Middle frontal gyrus (tissue), 1 donor: ENCODE data around the gene SHISA3.

Experiments used
- DNase-seq: peaks from one replicate; pipeline ENCODE4 v3.0.0-alpha.2; 2015; ENCODE audit warnings: low spot score; ENCODE audit errors: extremely low spot score

SHISA3 gene

DNA sequence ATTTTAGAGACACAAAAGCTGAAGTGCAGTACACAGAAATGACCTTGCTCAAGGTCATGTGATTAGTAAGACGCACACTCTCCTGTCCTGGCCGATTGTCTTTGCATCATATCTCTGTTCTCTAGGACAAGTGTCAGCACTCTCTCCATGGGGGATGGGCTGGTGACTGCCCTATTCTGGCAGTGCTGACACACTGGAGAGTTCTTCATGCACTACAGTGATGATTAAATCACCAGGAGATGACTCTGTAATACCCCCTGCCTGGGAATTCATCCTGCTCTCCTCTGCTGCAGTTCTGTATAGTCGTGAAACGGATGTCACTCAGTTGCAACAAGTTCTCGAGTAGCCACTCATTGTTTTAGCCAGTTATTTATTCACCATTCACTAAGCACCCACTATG lies 5.3 kb upstream of the SHISA3 start:
- DNase-seq: no peak

DNA sequence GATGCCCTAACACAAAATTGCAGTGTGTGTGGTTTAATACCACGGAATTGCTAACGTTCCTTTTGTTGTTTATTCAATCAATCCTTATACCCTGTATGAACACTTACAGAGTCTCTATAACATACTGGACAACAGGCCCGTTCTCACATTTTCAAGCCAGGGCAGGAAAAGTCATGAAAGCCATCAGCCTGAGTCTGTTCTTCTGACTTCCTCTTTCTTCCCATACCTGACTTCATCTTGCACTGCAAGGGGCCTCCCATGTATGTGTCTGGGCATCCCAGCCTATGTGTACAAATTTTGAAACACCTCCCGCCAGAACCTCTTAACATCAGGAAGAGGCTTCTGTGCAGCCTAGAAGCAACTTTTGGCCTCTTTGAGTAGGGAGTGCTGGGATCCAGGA lies 4.9 kb upstream of the SHISA3 start:
- DNase-seq: no peak

DNA sequence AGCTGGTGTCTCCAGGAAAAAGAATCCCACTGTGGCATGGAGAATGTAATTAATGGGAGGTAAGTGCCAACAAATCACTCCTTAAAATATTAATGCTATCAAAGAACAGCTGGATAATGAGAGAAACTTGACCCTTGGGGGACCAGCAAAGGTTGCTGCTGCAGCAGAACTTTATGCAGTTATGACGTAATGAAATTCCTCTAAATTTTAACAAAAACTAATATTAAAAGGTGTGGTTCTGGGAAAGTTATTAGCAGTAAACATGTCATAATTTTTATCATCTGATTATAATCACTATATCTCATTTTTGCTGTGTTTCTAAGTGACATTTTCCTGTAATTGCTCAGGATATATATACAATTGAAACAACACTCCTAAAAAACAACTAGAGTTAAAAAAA lies 1.7 kb upstream of the SHISA3 start:
- no peak for DNase-seq

DNA sequence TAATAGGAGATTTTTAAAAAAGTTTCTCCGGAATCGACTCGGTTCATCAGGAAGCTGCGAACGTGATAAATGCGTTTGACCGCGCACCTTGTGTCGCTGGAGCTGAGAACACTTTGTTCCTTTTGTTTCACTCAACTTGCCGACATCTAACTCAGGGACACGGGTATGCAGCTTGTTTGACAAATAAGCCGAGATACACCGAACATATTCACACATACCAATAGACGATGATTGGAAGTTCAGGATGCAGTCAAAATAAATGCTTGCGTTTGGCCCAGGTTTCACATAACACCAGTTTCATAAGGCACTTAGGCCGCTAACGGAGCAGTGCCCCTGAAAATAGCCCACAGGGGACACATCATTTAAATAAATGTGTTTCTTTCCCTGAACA lies 932 bp upstream of the SHISA3 start:
- DNase-seq: no peak

DNA sequence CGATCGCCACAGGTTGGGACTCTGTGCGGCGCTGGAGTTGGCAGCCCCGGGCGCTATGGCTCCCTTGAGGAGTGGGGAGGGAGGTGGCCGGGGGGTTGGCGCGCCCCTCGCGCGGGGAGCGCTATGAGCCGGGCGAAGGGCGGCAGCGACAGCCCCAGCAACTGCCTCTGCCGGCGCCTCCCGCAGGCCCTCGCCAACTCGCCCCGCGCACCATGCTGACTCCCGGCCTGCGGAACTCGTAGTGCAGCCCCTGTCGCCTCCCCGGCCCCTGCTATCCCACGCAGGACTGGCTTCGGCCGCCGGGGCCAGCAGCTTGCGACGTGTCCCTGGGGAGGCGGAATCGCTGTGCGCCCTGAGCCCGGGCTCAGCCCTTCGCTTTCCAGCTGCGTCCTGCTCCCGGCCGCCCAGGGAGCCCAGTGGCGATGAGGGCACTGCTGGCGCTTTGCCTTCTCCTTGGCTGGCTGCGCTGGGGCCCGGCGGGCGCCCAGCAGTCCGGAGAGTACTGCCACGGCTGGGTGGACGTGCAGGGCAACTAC lies 415 bp downstream of the SHISA3 start:
- DNase-seq: no peak

DNA sequence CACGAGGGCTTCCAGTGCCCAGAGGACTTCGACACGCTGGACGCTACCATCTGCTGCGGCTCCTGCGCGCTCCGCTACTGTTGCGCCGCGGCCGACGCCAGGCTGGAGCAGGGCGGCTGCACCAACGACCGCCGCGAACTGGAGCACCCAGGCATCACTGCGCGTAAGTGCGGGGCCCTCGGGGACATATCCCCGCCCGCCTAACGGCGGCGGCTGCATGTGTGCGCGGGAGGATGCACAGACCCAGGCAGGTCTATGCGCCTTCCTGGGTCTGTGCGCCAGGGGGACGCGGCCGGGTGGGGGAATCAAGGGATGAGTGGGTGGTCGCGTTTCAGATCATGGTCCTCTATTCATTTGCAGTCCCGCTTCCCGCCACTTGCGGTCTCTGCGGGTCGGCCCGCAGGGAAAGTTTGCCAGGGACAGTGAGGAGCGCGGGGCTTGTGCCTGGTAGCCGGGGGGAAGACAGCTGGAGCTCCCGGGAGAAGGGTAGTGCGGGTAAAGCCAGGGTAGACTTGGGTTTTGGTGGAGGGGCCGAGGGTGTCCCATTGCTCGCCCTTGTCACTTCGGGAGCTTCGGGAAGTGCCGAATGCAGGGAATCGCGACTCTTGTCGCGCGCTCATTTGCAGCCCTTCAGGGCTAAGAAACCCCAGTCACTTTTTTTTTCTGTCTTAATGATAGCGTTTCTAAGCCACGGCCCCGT lies 1.0 kb downstream of the SHISA3 start:
- no peak for DNase-seq

DNA sequence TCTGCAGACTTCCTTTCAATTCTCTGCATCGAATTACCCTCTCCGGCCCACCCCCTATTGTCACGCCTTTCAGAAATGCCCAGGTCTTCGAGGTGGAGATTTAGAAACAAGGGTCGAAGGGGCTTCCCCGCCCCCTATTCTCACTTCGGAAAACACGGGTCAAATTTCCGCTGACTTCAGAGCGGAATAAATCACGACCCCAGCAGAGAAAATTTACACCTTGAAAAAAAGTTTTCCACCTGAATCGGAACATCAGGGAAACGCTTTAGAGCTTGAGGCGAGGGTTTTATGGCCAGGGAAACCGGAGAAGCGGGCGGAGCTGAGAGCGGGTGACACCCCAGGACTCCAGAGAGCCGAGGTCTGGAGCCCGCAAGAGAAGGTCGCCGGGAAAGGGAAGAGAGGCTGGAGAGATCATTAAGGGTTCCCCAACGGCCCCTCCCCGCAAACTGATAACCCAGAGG lies 1.6 kb downstream of the SHISA3 start:
- no peak for DNase-seq

DNA sequence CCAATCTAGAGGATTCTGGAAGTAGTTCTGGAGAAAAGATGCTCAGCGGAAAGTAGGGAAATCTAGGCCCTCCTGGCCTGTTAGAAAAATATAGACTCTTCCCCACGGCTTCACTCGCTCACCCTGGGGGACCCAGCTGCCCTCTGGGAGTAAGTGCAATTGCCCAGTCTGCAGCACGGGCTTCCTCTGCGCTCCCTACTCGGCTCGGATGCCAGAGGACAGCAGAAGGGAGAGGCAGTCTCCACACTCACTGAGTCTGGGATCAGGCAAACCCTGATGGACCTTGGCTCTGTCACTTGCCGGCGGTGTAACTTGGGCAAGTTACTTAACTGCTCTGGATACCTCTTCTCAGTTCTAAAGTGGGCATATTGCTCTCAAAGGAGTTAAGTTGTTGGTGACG lies 2.1 kb downstream of the SHISA3 start:
- no peak for DNase-seq

DNA sequence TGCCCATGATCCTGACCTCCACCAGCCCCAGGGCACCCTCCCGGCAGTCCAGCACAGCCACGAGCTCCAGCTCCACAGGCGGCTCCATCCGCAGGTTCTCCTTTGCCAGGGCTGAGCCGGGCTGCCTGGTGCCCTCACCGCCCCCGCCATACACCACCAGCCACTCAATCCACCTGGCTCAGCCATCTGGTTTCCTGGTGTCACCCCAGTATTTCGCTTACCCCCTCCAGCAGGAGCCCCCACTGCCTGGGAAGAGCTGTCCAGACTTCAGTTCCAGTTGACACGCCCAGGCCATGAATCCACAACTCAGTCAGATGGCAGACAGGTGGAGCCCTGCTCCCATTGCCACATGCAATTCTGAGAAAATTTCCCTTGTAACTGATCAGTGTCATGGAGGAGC lies 3.9 kb downstream of the SHISA3 start:
- no peak for DNase-seq

DNA sequence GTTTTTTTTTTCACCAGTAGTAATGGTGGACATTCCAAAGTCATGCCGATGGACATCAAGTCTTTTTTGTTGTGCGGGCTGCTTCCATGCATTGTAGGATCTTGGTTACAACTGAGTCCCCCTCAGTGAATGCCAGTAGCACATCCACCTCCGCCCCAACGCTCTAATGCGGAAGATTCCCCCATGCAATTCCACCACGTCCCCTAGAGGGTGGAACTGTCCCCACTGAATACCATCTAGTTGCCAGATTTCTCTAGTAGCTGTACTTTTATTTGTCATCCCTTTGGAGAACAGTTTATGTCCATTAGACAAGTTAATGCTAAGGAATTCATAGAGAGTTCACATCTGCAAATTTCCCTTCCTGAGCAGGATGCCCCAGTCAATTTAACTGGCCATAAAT lies 6.7 kb downstream of the SHISA3 start:
- DNase-seq: no peak

DNA sequence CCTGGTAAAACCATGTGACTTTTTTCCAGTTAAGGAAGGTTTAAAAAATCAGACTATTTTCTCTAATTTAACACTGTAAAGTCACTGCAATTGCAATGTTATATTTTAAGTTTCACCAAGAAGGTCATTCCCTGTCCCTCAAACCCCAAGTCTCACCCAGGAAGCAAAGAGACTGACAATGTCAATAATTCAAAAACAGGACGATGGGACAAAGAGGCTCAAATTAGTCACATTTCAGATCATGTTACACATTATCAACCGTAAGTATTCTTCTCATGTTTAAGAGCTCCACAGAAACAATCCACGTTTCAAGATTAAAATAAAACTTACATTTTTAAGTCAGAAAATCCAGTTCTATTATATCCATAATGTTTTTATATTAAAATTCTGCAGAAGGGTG lies 13.2 kb downstream of the SHISA3 start:
- DNase-seq: no peak

DNA sequence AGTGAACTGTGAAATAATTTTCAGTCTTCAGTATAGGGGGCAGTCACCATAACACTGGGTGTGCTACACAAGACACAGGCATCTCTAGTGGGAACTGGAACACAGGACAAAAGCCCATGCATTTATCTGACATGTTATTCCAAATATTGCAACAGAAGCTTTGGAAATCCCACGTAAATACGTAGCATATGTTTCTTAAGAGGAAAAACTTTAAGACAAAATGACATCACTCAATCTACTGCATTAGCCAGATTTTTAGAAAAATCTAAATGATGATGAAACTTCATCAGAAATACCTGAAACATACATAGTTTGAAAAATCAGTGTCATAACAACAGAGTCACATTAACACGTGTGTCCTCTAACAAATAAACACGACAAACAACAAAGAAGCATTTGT lies 14.5 kb downstream of the SHISA3 start:
- DNase-seq: no peak

DNA sequence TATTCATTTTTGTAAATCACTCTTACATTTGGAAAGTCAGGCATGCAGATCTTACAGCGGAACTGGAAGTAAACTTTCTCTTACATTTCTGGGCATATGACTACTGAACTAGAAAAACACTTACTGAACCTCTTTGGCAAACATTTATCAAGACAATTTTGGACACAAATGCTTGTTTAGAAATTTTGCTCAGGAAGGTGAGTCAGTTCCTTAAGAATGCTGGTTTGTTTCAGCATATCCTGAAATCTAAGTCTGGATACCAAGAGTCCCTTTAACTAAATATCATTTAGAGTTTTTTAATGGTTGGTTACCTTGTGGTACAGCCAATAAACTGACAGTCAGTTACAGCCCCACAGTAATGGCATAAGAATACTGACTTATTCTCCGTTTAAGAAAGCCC lies 15.0 kb downstream of the SHISA3 start:
- DNase-seq: no peak

DNA sequence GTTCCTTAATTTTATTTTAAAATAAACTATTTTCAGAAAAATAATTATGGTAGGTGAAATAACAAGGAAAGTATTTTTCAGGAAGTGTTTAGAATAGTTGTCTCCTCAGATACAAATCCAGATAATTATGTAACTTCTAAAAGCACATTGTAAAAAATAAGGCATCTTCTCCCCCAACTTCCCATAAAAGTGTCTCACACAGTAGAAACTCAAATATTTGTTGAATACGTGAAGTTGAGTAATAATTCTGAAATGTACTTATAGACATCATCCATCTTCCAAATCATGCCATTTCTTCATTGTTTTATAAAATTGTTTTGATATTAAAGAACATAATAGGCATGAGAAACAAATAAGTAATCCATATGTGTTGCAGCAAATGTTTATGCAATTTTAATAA lies 18.0 kb downstream of the SHISA3 start:
- DNase-seq: no peak

DNA sequence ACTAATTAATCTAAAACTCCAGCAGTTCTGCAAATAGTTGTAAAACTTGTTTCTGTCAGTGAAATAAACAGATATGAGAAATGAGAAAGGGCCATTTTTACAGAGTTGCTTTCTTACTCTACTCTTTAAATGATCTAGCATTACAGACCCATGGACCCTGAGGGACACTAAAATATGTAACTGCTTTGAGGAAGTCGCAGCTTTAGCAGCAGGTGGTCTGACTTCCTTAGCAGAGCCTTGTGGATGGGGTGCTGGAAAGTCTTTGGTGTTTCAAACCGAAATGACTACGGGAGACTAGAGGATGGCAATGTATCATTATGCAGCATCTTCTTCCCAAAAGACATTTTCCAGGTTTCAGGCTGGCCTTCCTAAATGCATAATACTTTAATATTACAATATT lies 18.7 kb downstream of the SHISA3 start:
- no peak for DNase-seq

DNA sequence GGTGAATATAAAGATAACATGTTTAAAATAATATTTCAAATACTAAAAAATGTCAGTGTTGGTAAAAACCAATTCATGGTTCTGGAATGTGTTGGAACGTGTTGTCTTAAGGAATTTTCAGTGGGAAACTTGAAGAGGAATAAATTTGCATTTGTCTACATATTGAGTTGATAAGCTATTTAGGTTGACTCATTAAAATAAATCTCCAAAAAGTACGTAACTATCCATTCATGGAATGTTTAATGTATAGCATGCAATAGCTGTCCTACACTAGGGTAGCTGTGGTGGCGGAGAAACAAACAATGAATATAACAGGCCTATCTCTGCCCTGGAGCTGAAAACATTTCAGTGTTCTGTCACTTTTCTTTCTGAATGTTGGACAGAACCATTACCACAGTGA lies 20.3 kb downstream of the SHISA3 start:
- no peak for DNase-seq

DNA sequence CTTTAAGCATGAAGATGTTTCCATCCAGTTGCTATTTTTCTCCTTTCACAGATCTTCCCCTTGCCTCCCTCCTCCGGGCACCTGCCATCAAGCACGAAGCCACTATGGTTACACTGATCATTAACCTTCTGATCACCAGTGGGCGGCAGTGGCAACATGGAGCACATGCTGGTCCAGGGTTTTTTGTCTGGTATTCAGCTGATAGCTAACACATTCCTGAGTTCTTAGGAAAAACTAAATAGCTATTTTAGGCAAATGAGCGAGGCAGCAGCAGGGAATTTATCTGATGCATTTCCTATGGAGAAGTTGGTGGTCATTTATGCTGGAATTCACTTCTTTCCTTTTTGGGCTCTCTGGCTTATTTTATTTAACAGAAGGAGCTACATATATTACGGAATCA lies 22.9 kb downstream of the SHISA3 start:
- DNase-seq: no peak

DNA sequence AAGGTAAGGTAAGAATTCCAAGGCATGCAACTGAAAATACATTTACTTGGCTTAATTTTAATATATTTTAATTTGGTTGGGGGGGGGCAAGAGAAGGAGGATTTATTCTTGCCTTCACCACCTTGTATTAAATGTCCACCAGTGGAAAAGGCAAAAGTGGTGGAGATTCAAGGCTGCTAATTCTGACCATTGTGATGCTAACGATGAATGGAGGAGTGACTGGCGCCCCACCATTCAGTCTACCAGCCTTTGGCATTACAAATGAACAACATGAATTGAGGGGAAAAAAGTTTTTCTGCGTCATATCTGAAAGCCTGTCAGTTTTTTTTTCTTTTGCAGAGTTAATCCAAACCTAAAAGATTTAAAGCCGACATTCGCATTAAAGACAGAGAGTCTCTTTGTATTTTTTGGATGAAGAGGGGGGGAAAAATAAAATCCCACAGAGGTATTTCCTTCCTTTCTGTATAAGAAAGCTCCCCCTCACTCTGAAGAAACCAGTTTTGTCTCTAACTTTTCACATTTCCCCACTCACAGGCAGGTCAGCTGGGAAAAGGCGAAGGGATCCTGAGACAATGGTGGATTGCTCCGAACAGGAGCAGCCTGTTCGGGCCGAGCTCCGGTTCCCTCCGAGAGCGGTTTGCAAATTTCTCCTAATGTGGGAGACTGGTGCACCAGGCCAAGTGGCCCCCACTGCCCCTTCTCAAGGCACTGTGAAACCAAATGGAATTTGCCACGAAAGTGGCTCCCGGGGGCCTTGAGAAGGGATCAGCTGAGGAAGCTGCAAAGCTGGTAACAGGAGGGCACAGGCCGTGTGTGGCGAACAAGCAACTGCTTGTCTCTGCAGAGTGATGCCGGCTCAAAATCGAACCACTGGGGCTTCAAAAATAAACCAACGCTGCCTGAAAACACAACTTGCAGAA lies 28.1 kb downstream of the SHISA3 start:
- no peak for DNase-seq

DNA sequence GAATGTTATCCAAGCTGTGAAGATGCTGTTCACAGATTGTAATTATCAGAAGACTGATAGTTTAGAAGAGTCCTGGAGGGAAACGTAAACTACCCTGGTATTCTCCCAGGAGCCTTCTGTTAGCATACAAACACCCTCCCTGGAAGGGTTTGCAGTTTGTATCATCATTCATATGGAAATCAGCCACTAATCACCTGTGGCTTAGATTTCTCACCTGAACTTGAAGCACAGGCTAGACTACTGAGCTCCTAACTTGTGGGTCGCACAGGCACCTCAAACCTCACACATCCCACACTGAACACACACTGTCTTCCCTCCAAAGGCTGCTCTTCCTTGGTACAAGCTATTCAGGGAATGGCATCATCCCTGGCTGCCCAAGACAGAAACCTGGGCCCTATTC lies 30.7 kb downstream of the SHISA3 start:
- DNase-seq: no peak

DNA sequence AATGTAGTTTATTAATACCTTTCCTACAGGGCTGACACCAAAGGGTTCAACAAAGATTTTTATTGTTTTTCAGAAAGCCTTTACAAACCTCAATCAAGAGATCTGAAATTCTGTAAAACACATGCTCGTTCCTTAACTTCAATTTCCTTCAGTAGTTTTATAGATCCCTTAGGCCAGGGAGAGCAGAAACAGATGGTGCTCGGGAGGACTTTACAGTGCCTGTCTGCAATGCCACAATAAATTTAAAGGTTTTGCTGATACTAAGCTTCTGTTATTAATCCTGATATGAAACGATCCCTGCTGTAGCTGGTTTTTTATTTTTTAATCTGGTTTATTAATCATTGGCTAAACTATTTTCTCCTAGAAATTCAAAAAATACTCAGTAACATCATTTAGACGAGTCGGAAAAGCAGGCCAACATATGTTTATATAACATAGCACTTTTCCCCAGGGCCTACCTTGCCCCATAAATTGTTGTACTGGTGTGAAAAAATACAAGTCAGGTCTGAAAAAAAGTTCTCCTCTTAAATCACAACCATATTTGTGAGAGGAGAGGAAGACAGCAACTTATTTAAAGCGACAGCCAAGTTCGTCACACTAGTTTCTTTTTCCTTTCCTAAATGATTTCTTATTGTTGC lies 39.8 kb downstream of the SHISA3 start:
- DNase-seq: no peak

DNA sequence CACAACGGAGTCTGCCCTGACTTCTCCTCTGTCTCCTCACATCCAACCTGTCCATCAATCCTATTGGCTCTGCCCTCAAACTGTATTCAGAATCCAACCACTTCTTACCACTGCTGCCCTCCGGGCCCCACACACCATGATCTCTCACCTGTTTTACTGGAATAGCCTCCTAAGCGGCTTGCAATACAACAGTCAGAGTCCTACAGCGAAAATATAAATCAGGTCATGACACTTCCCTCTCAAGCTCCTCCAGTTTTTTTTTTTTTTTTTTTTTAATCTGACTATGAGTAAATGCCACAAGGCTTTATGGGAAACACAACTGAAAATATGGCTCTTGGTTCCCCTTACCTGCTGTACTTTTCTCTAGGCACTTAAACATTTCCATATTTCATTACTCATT lies 42.8 kb downstream of the SHISA3 start:
- no peak for DNase-seq

DNA sequence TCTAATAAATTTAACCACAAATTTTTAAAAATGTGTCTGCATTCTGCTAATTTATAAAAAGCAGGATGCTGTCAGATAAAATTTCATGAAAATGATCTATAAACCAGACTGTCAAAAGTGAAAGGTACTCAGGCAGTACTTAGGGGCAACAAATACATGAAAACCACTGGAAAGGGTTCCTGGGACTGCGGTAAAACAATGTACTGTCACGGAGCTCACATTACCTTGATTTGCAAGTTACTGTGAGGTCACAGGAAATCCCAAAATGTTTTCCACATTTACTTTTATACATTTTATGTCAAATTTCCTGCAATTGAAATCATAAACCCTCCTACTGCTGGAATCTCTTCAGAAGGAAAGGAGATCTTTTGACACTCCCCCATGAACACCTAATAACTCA lies 45.3 kb downstream of the SHISA3 start:
- DNase-seq: no peak
